ENCODE measurements around the gene ESPNL.
"Not testable (repeated sequence)": the region's sequence is repeated elsewhere in the genome, so short reads cannot be mapped to it uniquely, and the experiment has no call there.

The ESPNL gene

GRCh38 chr2:238105506-238106338, 5.6 kb downstream of the ESPNL start:
- peaks cover 1% of the 10 kb centered on the region for H3K36me3 Mint-ChIP-seq (ENCODE audit: insufficient read depth)
- DNase-seq (ENCODE audit: low spot score in 2 of 2) (no peak), ATAC-seq (replicated peaks; ENCODE audit: extremely low read depth, poor library complexity, severe bottlenecking) (no peak)
- H3K4me3 Mint-ChIP-seq: no peak overlapping the region
- no peaks in the 10 kb centered on the region for H3K27me3 Mint-ChIP-seq
- no peaks in the 10 kb centered on the region for H3K9me3 Mint-ChIP-seq
- H3K27ac Mint-ChIP-seq (ENCODE audit: low read depth): no peak overlapping the region
- no peaks in the 10 kb centered on the region for H3K4me1 Mint-ChIP-seq

- DNase-seq (ENCODE audit: low spot score in 2 of 2) (no peak), ATAC-seq (replicated peaks; ENCODE audit: extremely low read depth, poor library complexity, severe bottlenecking) (no peak)
- H3K9me3 Mint-ChIP-seq: no peaks in the 10 kb centered on the region
Measured at GRCh38 chr2:238106339-238106697, 6.2 kb downstream of the ESPNL start.

GRCh38 chr2:238106698-238107524, 6.8 kb downstream of the ESPNL start:
- Mint-ChIP-seq H3K9me3 (no peaks in the 10 kb centered on the region), H3K27ac (ENCODE audit: low read depth) (peak overlapping the region; percentile 19), H3K27me3 (no peaks in the 10 kb centered on the region), H3K36me3 (ENCODE audit: insufficient read depth) (peaks cover under 1% of the 10 kb centered on the region), H3K4me1 (no peaks in the 10 kb centered on the region), H3K4me3 (no peak overlapping the region)
- DNase-seq (ENCODE audit: low spot score in 2 of 2) (no peak), ATAC-seq (replicated peaks; ENCODE audit: extremely low read depth, poor library complexity, severe bottlenecking) (no peak)

More at GRCh38 chr2:238106339-238106697, 6.2 kb downstream of the ESPNL start:
- Mint-ChIP-seq H3K4me1 (no peaks in the 10 kb centered on the region), H3K36me3 (ENCODE audit: insufficient read depth) (peaks cover 1% of the 10 kb centered on the region), H3K27ac (ENCODE audit: low read depth) (no peak overlapping the region), H3K4me3 (no peak overlapping the region), H3K27me3 (no peaks in the 10 kb centered on the region)

- Mint-ChIP-seq H3K9me3 (no peaks in the 10 kb centered on the region), H3K27ac (ENCODE audit: low read depth) (peak overlapping the region; percentile 19), H3K4me3 (no peak overlapping the region), H3K27me3 (no peaks in the 10 kb centered on the region), H3K36me3 (ENCODE audit: insufficient read depth) (no peaks in the 10 kb centered on the region), H3K4me1 (no peaks in the 10 kb centered on the region)
- no peak for DNase-seq (ENCODE audit: low spot score in 2 of 2)
- ATAC-seq (replicated peaks; ENCODE audit: extremely low read depth, poor library complexity, severe bottlenecking): no peak
Measured at GRCh38 chr2:238107525-238108422, 7.6 kb downstream of the ESPNL start.

- Mint-ChIP-seq H3K27me3 (no peaks in the 10 kb centered on the region), H3K4me1 (no peaks in the 10 kb centered on the region), H3K4me3 (no peak overlapping the region), H3K27ac (ENCODE audit: low read depth) (no peak overlapping the region), H3K36me3 (ENCODE audit: insufficient read depth) (peaks cover 2% of the 10 kb centered on the region), H3K9me3 (no peaks in the 10 kb centered on the region)
- ATAC-seq (replicated peaks; ENCODE audit: extremely low read depth, poor library complexity, severe bottlenecking) (no peak), DNase-seq (ENCODE audit: low spot score in 2 of 2) (no peak)
Measured at GRCh38 chr2:238108423-238109183, 8.5 kb downstream of the ESPNL start.

- no peaks in the 10 kb centered on the region for H3K4me1 Mint-ChIP-seq
- peaks cover 2% of the 10 kb centered on the region for H3K36me3 Mint-ChIP-seq (ENCODE audit: insufficient read depth)
- peaks cover 3% of the 10 kb centered on the region for H3K27me3 Mint-ChIP-seq
- H3K9me3 Mint-ChIP-seq: no peaks in the 10 kb centered on the region
- no peak overlapping the region for H3K4me3 Mint-ChIP-seq
- no peak for DNase-seq (ENCODE audit: low spot score in 2 of 2)
- no peak for ATAC-seq (replicated peaks; ENCODE audit: extremely low read depth, poor library complexity, severe bottlenecking)
- no peak overlapping the region for H3K27ac Mint-ChIP-seq (ENCODE audit: low read depth)
Measured at GRCh38 chr2:238113611-238114010, 13.5 kb downstream of the ESPNL start.

- Mint-ChIP-seq H3K27ac (ENCODE audit: low read depth) (no peak overlapping the region), H3K4me1 (no peaks in the 10 kb centered on the region), H3K9me3 (no peaks in the 10 kb centered on the region), H3K4me3 (no peak overlapping the region), H3K36me3 (ENCODE audit: insufficient read depth) (peaks cover 2% of the 10 kb centered on the region), H3K27me3 (peaks cover 11% of the 10 kb centered on the region)
- ATAC-seq (replicated peaks; ENCODE audit: extremely low read depth, poor library complexity, severe bottlenecking): no peak
- DNase-seq (ENCODE audit: low spot score in 2 of 2): no peak
Measured at GRCh38 chr2:238114331-238114841, 14.2 kb downstream of the ESPNL start.

- Mint-ChIP-seq H3K27me3 (peaks cover 17% of the 10 kb centered on the region), H3K4me3 (no peak overlapping the region), H3K27ac (ENCODE audit: low read depth) (no peak overlapping the region), H3K9me3 (no peaks in the 10 kb centered on the region), H3K4me1 (no peaks in the 10 kb centered on the region), H3K36me3 (ENCODE audit: insufficient read depth) (peaks cover 2% of the 10 kb centered on the region)
- DNase-seq (ENCODE audit: low spot score in 2 of 2): no peak
- no peak for ATAC-seq (replicated peaks; ENCODE audit: extremely low read depth, poor library complexity, severe bottlenecking)
Measured at GRCh38 chr2:238114851-238115660, 14.9 kb downstream of the ESPNL start.

GRCh38 chr2:238115709-238116108, 15.6 kb downstream of the ESPNL start:
- not testable (repeated sequence) for H3K27ac Mint-ChIP-seq (ENCODE audit: low read depth); DNase-seq (ENCODE audit: low spot score in 2 of 2); H3K4me1 Mint-ChIP-seq; H3K9me3 Mint-ChIP-seq; H3K4me3 Mint-ChIP-seq; H3K36me3 Mint-ChIP-seq (ENCODE audit: insufficient read depth); ATAC-seq (replicated peaks; ENCODE audit: extremely low read depth, poor library complexity, severe bottlenecking)
- peaks cover 17% of the 10 kb centered on the region for H3K27me3 Mint-ChIP-seq

- peaks cover 17% of the 10 kb centered on the region for H3K27me3 Mint-ChIP-seq
- no peak for ATAC-seq (replicated peaks; ENCODE audit: extremely low read depth, poor library complexity, severe bottlenecking)
Measured at GRCh38 chr2:238116298-238117198, 16.4 kb downstream of the ESPNL start.

More at GRCh38 chr2:238116298-238117198, 16.4 kb downstream of the ESPNL start:
- no peak for DNase-seq (ENCODE audit: low spot score in 2 of 2)
- no peak overlapping the region for H3K27ac Mint-ChIP-seq (ENCODE audit: low read depth)
- no peaks in the 10 kb centered on the region for H3K9me3 Mint-ChIP-seq
- H3K36me3 Mint-ChIP-seq (ENCODE audit: insufficient read depth): peaks cover 2% of the 10 kb centered on the region
- H3K4me1 Mint-ChIP-seq: no peaks in the 10 kb centered on the region
- no peak overlapping the region for H3K4me3 Mint-ChIP-seq

Measured in central memory CD8-positive, alpha-beta T cell (primary cell).